ENCODE data around the gene NRG3.
"Not testable (repeated sequence)": the region's sequence is repeated elsewhere in the genome, so short reads cannot be mapped to it uniquely, and the experiment has no call there.

Gene NRG3

GRCh38 chr10:82674036-82674435 is 799.0 kb downstream of the NRG3 start:
- DNase-seq (ENCODE audit: low read depth, low spot score): no peak

DNA sequence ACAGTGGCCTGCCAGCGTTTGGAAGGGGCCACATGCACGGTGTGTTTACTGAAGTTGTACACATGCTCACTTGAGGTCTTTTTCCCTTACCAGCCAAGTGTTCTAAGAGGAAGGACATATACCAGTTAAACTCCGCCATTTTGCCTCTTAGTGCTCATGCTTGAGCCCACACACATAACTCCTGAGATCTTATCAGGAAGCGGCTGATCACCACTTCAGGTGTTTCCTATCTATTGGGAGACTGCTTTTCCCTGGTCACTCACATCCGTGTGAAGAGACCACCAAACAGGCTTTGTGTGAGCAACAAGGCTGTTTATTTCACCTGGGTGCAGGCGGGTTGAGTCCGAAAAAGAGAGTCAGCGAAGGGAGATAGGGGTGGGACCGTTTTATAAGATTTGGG is 802.9 kb downstream of the NRG3 start:
- DNase-seq (ENCODE audit: low read depth, low spot score): not testable (repeated sequence)

- DNase-seq (ENCODE audit: low read depth, low spot score): not testable (repeated sequence)
These were observed 803.5 kb downstream of the NRG3 start for GRCh38 chr10:82678451-82678850.

GRCh38 chr10:82680608-82681007 is 805.6 kb downstream of the NRG3 start:
- no peak for DNase-seq (ENCODE audit: low read depth, low spot score)

GRCh38 chr10:82683945-82684344 is 809.0 kb downstream of the NRG3 start:
- no peak for DNase-seq (ENCODE audit: low read depth, low spot score)

DNA sequence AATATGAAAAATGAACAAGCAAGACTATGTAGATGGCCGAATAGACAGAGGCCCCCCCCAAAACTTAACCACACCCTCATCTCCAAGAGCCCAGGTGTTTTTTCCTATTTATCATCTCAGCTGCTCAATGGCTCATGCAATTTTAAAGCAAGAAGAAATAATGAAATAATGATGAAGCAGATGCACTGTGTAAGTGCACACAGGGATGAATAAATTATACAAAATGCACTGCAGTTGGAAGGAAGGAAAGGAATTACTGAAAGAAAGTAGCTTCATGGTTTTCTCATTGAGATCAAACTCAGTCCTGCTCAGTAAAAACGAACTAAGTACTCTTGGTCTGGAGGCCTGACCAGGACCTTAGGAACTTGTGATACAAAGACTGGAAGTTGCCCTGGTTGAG is 810.1 kb downstream of the NRG3 start:
- no peak for DNase-seq (ENCODE audit: low read depth, low spot score)

DNA sequence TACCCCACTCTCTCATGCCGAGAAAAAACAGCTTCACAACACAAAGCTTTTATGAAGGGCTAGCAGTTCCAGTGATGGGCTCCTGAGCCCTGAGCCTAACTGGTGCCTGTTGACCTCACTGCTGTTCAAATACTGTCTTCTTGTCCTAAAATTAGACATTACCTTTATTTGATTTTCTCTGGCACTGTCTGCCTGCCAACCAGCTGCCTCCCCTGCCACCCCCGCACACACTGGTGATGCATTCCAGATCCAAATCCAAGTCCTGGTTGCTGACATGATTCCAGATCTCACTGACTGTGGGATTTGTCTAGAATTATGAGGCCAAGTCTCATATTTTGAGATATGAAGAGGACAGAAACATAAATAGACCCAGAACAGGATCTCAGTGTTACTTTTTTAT is 816.2 kb downstream of the NRG3 start:
- no peak for DNase-seq (ENCODE audit: low read depth, low spot score)

- no peak for DNase-seq (ENCODE audit: low read depth, low spot score)
These were observed 817.5 kb downstream of the NRG3 start for GRCh38 chr10:82692458-82692857.

DNA sequence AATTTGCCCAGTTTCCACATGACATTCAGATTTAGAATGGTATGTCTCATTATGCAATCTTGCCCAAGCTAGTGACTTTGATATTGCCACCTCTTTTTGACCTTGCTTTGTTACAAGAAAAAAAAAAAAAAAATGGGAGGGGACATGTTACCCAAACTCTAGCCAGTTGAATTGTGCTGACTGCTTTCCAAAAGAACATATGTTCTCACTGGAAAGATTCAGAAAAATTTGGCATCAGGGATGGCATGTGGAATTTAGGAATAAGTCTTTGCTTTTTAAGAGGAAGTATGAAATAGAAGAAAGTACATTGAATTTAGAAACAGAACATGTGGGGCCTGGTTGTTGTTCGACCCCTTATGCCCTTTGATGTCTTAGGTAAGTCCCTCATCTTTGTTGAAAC is 846.8 kb downstream of the NRG3 start:
- DNase-seq (ENCODE audit: low read depth, low spot score): no peak

GRCh38 chr10:82722273-82722672 is 847.3 kb downstream of the NRG3 start:
- DNase-seq (ENCODE audit: low read depth, low spot score): no peak

- DNase-seq (ENCODE audit: low read depth, low spot score): no peak
These were observed 861.3 kb downstream of the NRG3 start for GRCh38 chr10:82736305-82736704.

GRCh38 chr10:82737549-82737948 is 862.6 kb downstream of the NRG3 start:
- no peak for DNase-seq (ENCODE audit: low read depth, low spot score)

- DNase-seq (ENCODE audit: low read depth, low spot score): no peak
These were observed 863.6 kb downstream of the NRG3 start for GRCh38 chr10:82738592-82738991.

GRCh38 chr10:82742478-82742877 is 867.5 kb downstream of the NRG3 start:
- no peak for DNase-seq (ENCODE audit: low read depth, low spot score)

DNA sequence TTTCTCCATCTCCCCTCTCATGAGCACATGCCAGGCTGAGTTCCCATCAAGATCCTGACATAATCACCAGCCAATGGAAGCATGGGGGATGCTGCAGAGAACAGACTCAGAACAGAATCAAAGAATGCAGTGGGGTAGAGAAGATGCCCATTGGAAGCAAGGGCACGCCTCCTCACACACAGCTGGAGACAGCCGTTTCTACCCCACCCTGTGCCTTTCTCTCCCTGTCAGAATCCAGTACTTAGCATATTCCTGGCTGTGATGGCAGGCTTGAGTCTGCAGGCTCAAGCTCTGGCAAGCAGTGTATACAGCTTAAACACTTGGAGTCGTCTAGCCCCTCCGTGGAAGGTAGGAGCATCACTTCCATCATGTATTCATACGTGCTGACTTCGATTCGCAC is 867.9 kb downstream of the NRG3 start:
- DNase-seq (ENCODE audit: low read depth, low spot score): no peak

DNA sequence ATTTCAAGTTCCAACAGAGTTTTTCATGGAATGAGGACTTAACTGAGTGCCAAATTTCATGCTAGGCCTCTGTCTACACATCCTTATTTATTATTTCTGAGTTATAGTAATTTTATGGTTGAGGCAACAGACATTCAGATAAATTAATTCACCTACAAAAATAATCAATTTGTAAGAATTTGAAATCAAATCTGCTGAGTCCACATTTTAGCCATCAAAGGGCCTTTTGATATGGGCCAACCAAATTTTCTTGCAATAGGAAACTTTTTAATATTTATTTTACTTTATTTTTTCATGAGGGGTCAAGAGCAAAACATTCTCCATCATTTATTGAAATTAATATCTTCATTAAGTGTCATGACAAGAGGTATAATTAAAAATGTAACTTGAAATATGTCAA is 875.5 kb downstream of the NRG3 start:
- no peak for DNase-seq (ENCODE audit: low read depth, low spot score)

- no peak for DNase-seq (ENCODE audit: low read depth, low spot score)
These were observed 882.4 kb downstream of the NRG3 start for GRCh38 chr10:82757397-82757796.

DNA sequence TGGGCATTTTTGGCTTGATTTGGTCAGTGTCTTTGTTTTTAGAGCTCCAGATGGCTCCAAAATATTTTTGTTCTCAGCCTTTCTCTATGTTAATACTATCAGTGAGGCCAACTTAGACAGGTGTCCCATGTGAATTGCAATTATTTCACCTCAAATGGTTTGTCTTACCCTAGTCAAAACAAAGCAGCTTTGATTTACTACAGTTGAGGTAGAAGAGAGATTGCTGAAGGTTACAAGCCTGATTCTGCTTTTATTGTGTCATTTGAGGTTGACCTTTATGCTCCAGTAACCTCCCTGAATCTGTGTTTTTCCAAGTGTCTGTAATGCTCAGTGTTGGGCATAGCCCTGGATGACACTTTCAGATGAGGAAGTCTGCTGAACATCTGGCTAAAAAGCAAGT is 882.9 kb downstream of the NRG3 start:
- no peak for DNase-seq (ENCODE audit: low read depth, low spot score)

DNA sequence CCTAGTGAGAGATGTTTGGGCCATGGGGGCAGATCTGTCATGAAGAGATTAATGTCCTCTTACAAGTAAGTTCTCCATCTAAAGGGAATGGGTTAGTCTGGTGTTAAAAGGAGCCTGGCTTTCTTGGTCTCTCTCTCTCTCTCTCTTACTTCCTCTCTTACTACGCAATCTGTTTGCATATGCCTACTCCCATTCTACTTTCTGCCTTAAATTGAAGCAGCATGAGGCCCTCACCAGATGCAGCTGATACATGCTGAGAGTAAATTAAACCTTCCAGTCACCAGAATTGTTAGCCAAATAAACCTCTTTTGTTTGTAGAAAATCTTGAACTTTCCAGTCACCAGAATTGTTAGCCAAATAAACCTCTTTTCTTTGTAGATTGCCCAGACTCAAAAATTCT is 884.1 kb downstream of the NRG3 start:
- no peak for DNase-seq (ENCODE audit: low read depth, low spot score)

- DNase-seq (ENCODE audit: low read depth, low spot score): no peak
These were observed 887.6 kb downstream of the NRG3 start for GRCh38 chr10:82762641-82763040.

DNA sequence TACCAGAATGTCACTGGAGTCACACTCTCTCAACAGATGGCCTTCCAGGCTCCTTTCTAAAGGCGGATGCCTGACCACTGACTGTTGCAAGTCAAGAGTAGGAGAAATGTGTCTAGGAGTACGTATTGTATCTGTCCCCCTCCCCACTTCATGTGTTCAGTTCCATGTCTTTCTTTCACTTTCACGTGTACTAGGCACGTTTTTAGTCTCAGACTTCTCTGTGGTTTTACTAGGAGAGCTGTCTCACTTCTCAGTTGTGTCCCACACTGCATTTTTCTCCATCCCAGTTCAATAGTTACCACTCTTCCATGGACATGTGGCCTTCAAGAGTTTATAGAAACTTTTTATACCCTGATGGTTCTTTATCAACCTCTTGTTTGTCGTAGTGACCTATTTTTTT is 893.0 kb downstream of the NRG3 start:
- DNase-seq (ENCODE audit: low read depth, low spot score): no peak

GRCh38 chr10:82778908-82779307 is 903.9 kb downstream of the NRG3 start:
- no peak for DNase-seq (ENCODE audit: low read depth, low spot score)

DNA sequence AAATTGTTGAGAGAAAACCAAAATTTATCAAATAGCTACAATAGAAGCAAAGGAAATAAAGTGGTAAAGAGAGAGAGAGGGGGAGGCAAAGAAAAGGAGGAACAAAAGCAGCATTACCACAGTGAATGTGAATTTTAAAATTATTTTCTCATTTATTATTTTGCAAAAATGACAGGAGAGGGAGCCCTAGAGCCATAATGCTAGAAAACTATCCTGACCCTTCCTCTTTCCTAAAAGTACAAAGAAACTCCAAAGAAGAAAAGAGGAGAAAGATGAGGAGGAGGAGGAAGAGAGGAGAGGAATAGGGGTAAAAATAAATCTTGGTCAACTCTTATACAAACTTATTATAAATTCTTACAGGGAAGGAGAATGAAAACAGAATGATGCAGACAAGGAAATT is 921.5 kb downstream of the NRG3 start:
- DNase-seq (ENCODE audit: low read depth, low spot score): no peak

GRCh38 chr10:82801289-82801688 is 926.3 kb downstream of the NRG3 start:
- no peak for DNase-seq (ENCODE audit: low read depth, low spot score)

DNA sequence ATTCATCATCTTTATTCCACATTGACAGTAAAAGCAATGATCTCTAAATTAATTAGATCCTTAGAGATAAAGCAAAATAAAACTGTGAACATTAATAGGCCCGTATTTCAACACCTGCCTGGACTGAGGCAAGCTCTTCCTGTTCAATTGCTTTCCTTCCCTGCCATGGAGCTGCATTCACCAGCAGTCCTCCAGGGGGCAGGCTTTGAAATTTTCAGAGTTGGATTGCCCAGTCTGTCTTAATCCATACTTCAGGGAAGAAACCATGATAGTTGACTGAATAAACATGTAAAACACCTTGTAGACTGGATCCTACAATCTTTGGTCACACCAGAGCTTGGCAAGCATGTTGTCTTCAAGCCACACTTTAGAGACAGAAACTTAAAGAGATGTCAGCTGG is 936.6 kb downstream of the NRG3 start:
- peak; percentile 9 for DNase-seq (ENCODE audit: low read depth, low spot score)

Measured in iPS DF 19.7 (cell line).